Heart left ventricle (tissue), 16 donors: Measurements from ENCODE around the gene SMC1B. TPM values are rescaled to one million over a fixed set of nuclear protein-coding genes. Genes with fewer than 3 reads are reported as not detected.

Experiments
- ATAC-seq, 4 donors: fragments of 200-7000 bp; cut with Tn5 transposase; one replicate each; pipeline ENCODE4 v1.9.1; 2020 to 2022; ENCODE audit warnings: moderate library complexity in 4 of 4, mild to moderate bottlenecking in 3 of 4, moderate number of reproducible peaks in 1 of 4
- DNase-seq, 5 donors: peaks; one replicate each; pipeline ENCODE4 v3.0.0-alpha.2; 2020
- H3K27ac ChIP-seq, 12 donors: fragments of 200-600 bp; sonication (generic) in 4 of 12; one replicate each; pipeline versions ENCODE4 v1.5.0 to v1.8.0; 2016 to 2022; ENCODE audit warnings: mild to moderate bottlenecking in 2 of 12
- H3K27me3 ChIP-seq, 9 donors: fragments of 200-600 bp; sonication (generic) in 2 of 9; one replicate each; pipeline versions ENCODE4 v1.5.1 to v1.8.0; 2016 to 2022; ENCODE audit warnings: mild to moderate bottlenecking in 3 of 9
- H3K36me3 ChIP-seq, 9 donors: fragments of 200-600 bp; sonication (generic) in 2 of 9; one replicate each; pipeline versions ENCODE4 v1.5.0 to v1.8.0; 2018 to 2022; ENCODE audit warnings: mild to moderate bottlenecking in 2 of 9
- H3K4me1 ChIP-seq, 12 donors: fragments of 200-600 bp; sonication (generic) in 4 of 12; one replicate each; pipeline versions ENCODE4 v1.5.0 to v1.8.0; 2016 to 2022; ENCODE audit warnings: mild to moderate bottlenecking in 3 of 12
- H3K4me3 ChIP-seq, 12 donors: fragments of 200-600 bp; sonication (generic) in 4 of 12; one replicate each; pipeline versions ENCODE4 v1.5.0 to v1.8.0; 2017 to 2022; ENCODE audit warnings: mild to moderate bottlenecking in 9 of 12, moderate library complexity in 4 of 12
- H3K9me3 ChIP-seq, 12 donors: fragments of 200-600 bp; sonication (generic) in 4 of 12; one replicate each; pipeline versions ENCODE4 v1.5.0 to v1.8.0; 2016 to 2022; ENCODE audit warnings: mild to moderate bottlenecking in 1 of 12
- CTCF ChIP-seq, 12 donors: fragments of 200-600 bp; sonication (generic) in 4 of 12; IDR thresholded peaks; one replicate each; pipeline versions ENCODE4 v1.5.0 to v1.8.0; 2018 to 2022; ENCODE audit warnings: antibody characterized with exemption in 12 of 12, mild to moderate bottlenecking in 5 of 12
- POLR2A ChIP-seq, 2 donors: fragments of 450-650 bp; IDR thresholded peaks; one replicate each; pipeline ENCODE4 v1.6.1; 2017; ENCODE audit warnings: antibody characterized with exemption in 2 of 2, mild to moderate bottlenecking in 2 of 2, moderate library complexity in 2 of 2
- WGBS, 4 donors: extraction: QIAGEN DNeasy Blood & Tissue Kit in 2 of 4; methylation state at CpG; one replicate each; pipeline versions ENCODE4 v1.1.5 to v1.1.7; 2013 to 2018; 5-methylcytosine and 5-hydroxymethylcytosine counted together
- intact Hi-C, 10 donors: fragments of 100-400 bp; cut with DNase I; formaldehyde crosslinking; loops; one replicate each; pipeline versions ENCODE4 v1.11.1 to v1.14.2; 2022
- polyA plus RNA-seq, 2 donors: library from polyadenylated mRNA; stranded (reverse); fragments of 200-250 nt; gene quantifications; one replicate each; pipeline ENCODE4 v1.2.3, GENCODE V29; 2013
- total RNA-seq, 9 donors: library from RNA; depleted of rRNA in 2 of 9; stranded (reverse); fragments of >200 nt in 2 of 9; fragmentation: NEBNext Ultra II Directional in 3 of 9; extraction: Animal tissue kit (Norgen Biotek cat#: 25700) in 3 of 9; gene quantifications; one replicate each; pipeline versions ENCODE4 v1.1.0 to v1.2.4, GENCODE V29; 2016 to 2023
- donor health status: ischemic (EF 13 %, LVEDD 7.1; RV severe dilation, severe dysfunction).
- donor health status: healthy with polysubstance abuse.
- donor health status: DM: no; HTN: yes; CAD: no.
- donor health status: DM: no; HTN: no; CAD: no.
- donor health status: ischemic (EF 25% LVEDD 6.9; RV normal size, moderate dysfunction).
- donor health status: ischemic (EF 25% LVEDD 5.7; RV mildly dilated, moderate dysfunction).
- donor health status: healthy.
- donor health status: DM: yes; HTN: yes; CAD: no.
- donor health status: ischemic (EF 35%, LVEDD 5.7; RV mildly dilated, moderate dysfunction).
- donor health status: nonischemic (EF 11% LVEDD 7.7; RV severe dilation, severe dysfunction).
- donor health status: DM: yes; HTN: yes; CAD: no.
- donor health status: PGD.
- donor health status: ischemic (EF 29% LVEDD 5.4; RV normal size, mild dysfunction).
- donor health status: nonischemic (EF 23%, LVEDD 6.1; RV moderate dilation, normal function).

The SMC1B gene
- total and polyA plus RNA-seq, 11 donors, result not detected

GRCh38 chr22:45351956-45352355, 61.4 kb downstream of the SMC1B start:
- WGBS, 4 donors, result 95 to 97% (median 97%) methylated on average over 1 of the region's 1 CpG
- H3K27ac ChIP-seq, result no peak overlapping the region
- no peak for DNase-seq
- H3K27me3 ChIP-seq, result no peaks in the 10 kb centered on the region
- H3K36me3 ChIP-seq, result peaks cover 0 to under 1% (median 0%) of the 10 kb centered on the region in 9 donors
- no peaks in the 10 kb centered on the region for H3K9me3 ChIP-seq
- intact Hi-C loops, result no loop called here
- H3K4me1 ChIP-seq, result no peaks in the 10 kb centered on the region
- no peak for TF ChIP-seq POLR2A (IDR thresholded peaks at IDR 0.05)
- no peak for TF ChIP-seq CTCF (IDR thresholded peaks at IDR 0.05)
- no peak overlapping the region for H3K4me3 ChIP-seq
- ATAC-seq, result no peak

GRCh38 chr22:45349916-45350315, 63.5 kb downstream of the SMC1B start:
- H3K27ac ChIP-seq, result no peak overlapping the region
- intact Hi-C loops, result loop anchor here in 1 of 10 donors (5.0 kb wide), 1 partner anchor 72 kb away; no protein-coding TSS in a partner anchor
- DNase-seq (no peak), ATAC-seq (no peak)
- no peak overlapping the region for H3K4me3 ChIP-seq
- WGBS, 4 donors, result 87 to 96% (median 94%) methylated on average over 3 of the region's 3 CpGs
- no peaks in the 10 kb centered on the region for H3K4me1 ChIP-seq
- no peak for TF ChIP-seq POLR2A (IDR thresholded peaks at IDR 0.05)
- no peak for TF ChIP-seq CTCF (IDR thresholded peaks at IDR 0.05)
- no peaks in the 10 kb centered on the region for H3K27me3 ChIP-seq
- H3K36me3 ChIP-seq, result peaks cover 0 to 14% (median 0%) of the 10 kb centered on the region in 9 donors
- H3K9me3 ChIP-seq, result no peaks in the 10 kb centered on the region

GRCh38 chr22:45344334-45344733, 69.1 kb downstream of the SMC1B start:
- peak in 3 of 12 donors; percentile 12 to 27 (median 26) for TF ChIP-seq CTCF (IDR thresholded peaks at IDR 0.05)
- no peak for TF ChIP-seq POLR2A (IDR thresholded peaks at IDR 0.05)
- DNase-seq, result no peak
- Histone ChIP-seq H3K36me3 (peaks cover 0 to 62% (median 13%) of the 10 kb centered on the region in 9 donors), H3K9me3 (no peaks in the 10 kb centered on the region), H3K27ac (no peak overlapping the region), H3K4me1 (peaks cover 0 to 17% (median 11%) of the 10 kb centered on the region in 12 donors), H3K4me3 (no peak overlapping the region), H3K27me3 (no peaks in the 10 kb centered on the region)
- 48 to 74% (median 71%) methylated on average over 5 of the region's 5 CpGs for WGBS, 4 donors
- intact Hi-C loops, result no loop called here
- peak in 3 of 4 donors; percentile 48 to 63 (median 55) for ATAC-seq

GRCh38 chr22:45343143-45343542, 70.3 kb downstream of the SMC1B start:
- H3K27ac ChIP-seq, result no peak overlapping the region
- ATAC-seq, result no peak
- no peak overlapping the region for H3K4me3 ChIP-seq
- no peaks in the 10 kb centered on the region for H3K9me3 ChIP-seq
- intact Hi-C loops, result no loop called here
- H3K36me3 ChIP-seq, result peaks cover 0 to 74% (median 19%) of the 10 kb centered on the region in 9 donors
- peaks cover 0 to 17% (median 11%) of the 10 kb centered on the region in 12 donors for H3K4me1 ChIP-seq
- 82 to 90% (median 87%) methylated on average over 8 of the region's 8 CpGs for WGBS, 4 donors
- no peaks in the 10 kb centered on the region for H3K27me3 ChIP-seq
- no peak for DNase-seq
- TF ChIP-seq POLR2A (IDR thresholded peaks at IDR 0.05), result no peak

- 11 to 30% (median 14%) methylated on average over 6 of the region's 6 CpGs for WGBS, 4 donors
- intact Hi-C loops, result no loop called here
- TF ChIP-seq CTCF (IDR thresholded peaks at IDR 0.05), result no peak
- no peak for TF ChIP-seq POLR2A (IDR thresholded peaks at IDR 0.05)
- peaks cover 0 to 73% (median 19%) of the 10 kb centered on the region in 9 donors for H3K36me3 ChIP-seq
- H3K27ac ChIP-seq, result peak overlapping the region in 8 of 12 donors; percentile 9 to 57 (median 36)
- ATAC-seq (peak; percentile 54 to 80 (median 58)), DNase-seq (no peak)
- H3K4me3 ChIP-seq, result no peak overlapping the region
- no peaks in the 10 kb centered on the region for H3K9me3 ChIP-seq
- no peaks in the 10 kb centered on the region for H3K27me3 ChIP-seq
- H3K4me1 ChIP-seq, result peaks cover 0 to 29% (median 23%) of the 10 kb centered on the region in 12 donors
These were observed 71.9 kb downstream of the SMC1B start for GRCh38 chr22:45341498-45341897.
